Mesenchymal stem cell (in vitro differentiated cells and primary cell): ENCODE results near the gene PTH2.
A peak's percentile ranks its signal among the peaks of the same experiment; 100 is the strongest.
"Not testable (repeated sequence)": the region's sequence is repeated elsewhere in the genome, so short reads cannot be mapped to it uniquely, and the experiment has no call there.

Experiments used
- DNase-seq: peaks from one replicate; pipeline ENCODE4 v3.0.0-alpha.2; 2013
- H2AFZ ChIP-seq: one replicate; pipeline ENCODE4 v1.6.1; 2013; ENCODE audit warnings: low read depth, mild to moderate bottlenecking, control low read depth, inconsistent platforms, low read length, moderate library complexity
- H2AK5ac ChIP-seq: 2 replicates; pipeline ENCODE4 v1.6.1; 2013; ENCODE audit warnings: low read length, moderate library complexity, mild to moderate bottlenecking, inconsistent platforms; ENCODE audit not compliant: severe bottlenecking
- H2BK120ac ChIP-seq: one replicate; pipeline ENCODE4 v1.6.1; 2013; ENCODE audit warnings: low read depth, mild to moderate bottlenecking, inconsistent platforms, low read length, moderate library complexity
- H2BK12ac ChIP-seq, 2 experiments: one replicate each; pipeline ENCODE4 v1.6.1; 2013; ENCODE audit warnings: inconsistent platforms in 2 of 2, low read length in 2 of 2, mild to moderate bottlenecking in 2 of 2, moderate library complexity in 2 of 2, control low read depth in 1 of 2
- H2BK15ac ChIP-seq: one replicate; pipeline ENCODE4 v1.6.1; 2013; ENCODE audit warnings: mild to moderate bottlenecking, low read depth, inconsistent platforms; ENCODE audit not compliant: poor library complexity, severe bottlenecking
- H2BK5ac ChIP-seq: 2 replicates; pipeline ENCODE4 v1.6.1; 2013; ENCODE audit warnings: low read depth, mild to moderate bottlenecking, low read length, control low read depth, inconsistent platforms; ENCODE audit not compliant: poor library complexity, severe bottlenecking
- H3K14ac ChIP-seq, 2 experiments: one replicate each; pipeline ENCODE4 v1.6.1; 2013; ENCODE audit warnings: inconsistent platforms in 2 of 2, low read length in 2 of 2, control low read depth in 1 of 2, mild to moderate bottlenecking in 1 of 2, moderate library complexity in 1 of 2
- H3K18ac ChIP-seq, 2 experiments: one replicate each; pipeline ENCODE4 v1.6.1; 2013; ENCODE audit warnings: inconsistent platforms in 2 of 2, low read length in 2 of 2, control low read depth in 1 of 2, low read depth in 1 of 2, mild to moderate bottlenecking in 1 of 2
- H3K23ac ChIP-seq, 2 experiments: one replicate each; pipeline ENCODE4 v1.6.1; 2013; ENCODE audit warnings: inconsistent platforms in 2 of 2, low read length in 2 of 2, mild to moderate bottlenecking in 2 of 2, moderate library complexity in 2 of 2, control low read depth in 1 of 2
- H3K27ac ChIP-seq: 2 replicates; pipeline ENCODE4 v1.5.1; 2013; ENCODE audit warnings: mild to moderate bottlenecking, moderate library complexity, low read length, control low read depth, inconsistent platforms; ENCODE audit not compliant: poor library complexity, severe bottlenecking
- H3K27me3 ChIP-seq, 2 experiments: 2 replicates each; pipeline versions ENCODE4 v1.6.1 to v1.7.0; 2013; ENCODE audit warnings: low read length in 2 of 2, mild to moderate bottlenecking in 2 of 2, moderate library complexity in 2 of 2, control low read depth in 1 of 2, inconsistent platforms in 1 of 2; ENCODE audit not compliant: control insufficient read depth in 1 of 2, insufficient read depth in 1 of 2
- H3K36me3 ChIP-seq, 2 experiments: 2 replicates each; pipeline versions ENCODE4 v1.6.1 to v1.7.0; 2013; ENCODE audit warnings: low read length in 2 of 2, control low read depth in 1 of 2, inconsistent platforms in 1 of 2, low read depth in 1 of 2, mild to moderate bottlenecking in 1 of 2; ENCODE audit not compliant: insufficient read depth in 2 of 2, control insufficient read depth in 1 of 2
- H3K4ac ChIP-seq, 2 experiments: one replicate each; pipeline ENCODE4 v1.6.1; 2013; ENCODE audit warnings: inconsistent platforms in 2 of 2, low read length in 2 of 2, mild to moderate bottlenecking in 2 of 2, moderate library complexity in 2 of 2, control low read depth in 1 of 2, low read depth in 1 of 2
- H3K4me1 ChIP-seq: 2 replicates; pipeline ENCODE4 v1.6.1; 2013; ENCODE audit warnings: low read depth, low read length, control low read depth; ENCODE audit not compliant: control insufficient read depth, insufficient read depth
- H3K4me2 ChIP-seq: 2 replicates; pipeline ENCODE4 v1.6.1; 2013; ENCODE audit warnings: low read length, mild to moderate bottlenecking, inconsistent platforms; ENCODE audit not compliant: poor library complexity, severe bottlenecking
- H3K4me3 ChIP-seq, 2 experiments: 2 replicates each; pipeline versions ENCODE4 v1.5.1 to v1.7.0; 2013; ENCODE audit warnings: low read length in 2 of 2, mild to moderate bottlenecking in 2 of 2, control low read depth in 1 of 2, low read depth in 1 of 2; ENCODE audit not compliant: insufficient read depth in 1 of 2
- H3K79me1 ChIP-seq: replicated peaks from 2 replicates; pipeline ENCODE4 v1.6.1; 2013; ENCODE audit warnings: mild to moderate bottlenecking, control low read depth, low read length, inconsistent platforms; ENCODE audit not compliant: poor library complexity, severe bottlenecking
- H3K9ac ChIP-seq: 2 replicates; pipeline ENCODE4 v1.7.0; 2013; ENCODE audit warnings: mild to moderate bottlenecking, low read length, moderate library complexity
- H3K9me3 ChIP-seq: 2 replicates; pipeline ENCODE4 v1.7.0; 2013; ENCODE audit warnings: mild to moderate bottlenecking, low read length; ENCODE audit not compliant: control insufficient read depth
- H4K8ac ChIP-seq: one replicate; pipeline ENCODE4 v1.6.1; 2013; ENCODE audit warnings: inconsistent platforms, mild to moderate bottlenecking, low read length, moderate library complexity
- H4K91ac ChIP-seq: one replicate; pipeline ENCODE4 v1.6.1; 2013; ENCODE audit warnings: mild to moderate bottlenecking, low read length, inconsistent platforms
- WGBS: methylation state at CpG from one replicate; pipeline ENCODE4 v1.1.7; 2013; ENCODE audit warnings: mixed read lengths; 5-methylcytosine and 5-hydroxymethylcytosine counted together

PTH2 gene

DNA sequence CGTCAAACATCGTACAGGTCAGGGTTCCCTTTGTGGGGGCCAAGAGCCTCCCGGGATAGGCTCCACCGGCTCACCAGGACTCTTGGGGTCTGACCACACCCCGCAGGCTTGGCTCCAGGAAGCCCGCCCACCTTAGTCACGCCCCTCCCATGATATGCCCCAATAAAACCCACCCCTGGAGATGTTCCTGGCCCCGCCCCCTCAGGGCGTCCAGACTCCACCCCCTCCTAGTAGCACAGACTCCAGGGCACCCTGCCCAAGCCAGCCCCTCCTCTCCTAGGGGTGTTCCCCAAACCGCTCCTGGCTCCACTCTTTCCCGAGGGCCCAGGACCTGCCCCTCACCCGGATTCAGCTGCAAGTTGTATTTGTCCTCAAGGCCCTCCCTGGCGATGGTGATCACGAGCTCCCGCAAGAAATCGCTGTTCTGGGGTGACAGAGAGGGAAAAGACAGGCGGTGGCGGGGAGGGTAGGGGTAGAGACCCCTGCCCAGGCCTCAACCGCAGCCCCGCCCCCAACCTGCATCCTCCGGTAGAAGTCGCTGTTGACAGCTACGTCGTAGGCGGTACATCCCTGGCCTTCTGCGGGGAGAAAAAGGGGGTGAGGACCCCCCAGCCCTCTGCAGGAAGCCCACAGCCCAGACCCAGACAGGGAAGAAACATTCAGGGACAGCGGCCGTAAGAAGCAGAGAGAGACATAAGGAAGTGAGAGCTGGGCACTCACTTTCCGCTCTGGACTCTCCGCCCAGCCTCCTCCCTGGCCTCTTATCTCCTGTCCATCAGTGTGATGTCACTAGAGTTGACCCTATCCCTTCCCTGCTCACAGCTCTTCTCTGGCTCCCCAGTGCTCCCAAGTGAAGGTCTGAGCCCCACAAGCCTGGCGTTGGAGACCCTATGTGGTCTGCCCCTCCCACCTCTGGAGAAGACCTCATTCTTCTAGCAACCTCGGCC, 24.5 kb upstream of the PTH2 start:
- WGBS, result 90% methylated on average over 32 of the region's 32 CpGs

DNA sequence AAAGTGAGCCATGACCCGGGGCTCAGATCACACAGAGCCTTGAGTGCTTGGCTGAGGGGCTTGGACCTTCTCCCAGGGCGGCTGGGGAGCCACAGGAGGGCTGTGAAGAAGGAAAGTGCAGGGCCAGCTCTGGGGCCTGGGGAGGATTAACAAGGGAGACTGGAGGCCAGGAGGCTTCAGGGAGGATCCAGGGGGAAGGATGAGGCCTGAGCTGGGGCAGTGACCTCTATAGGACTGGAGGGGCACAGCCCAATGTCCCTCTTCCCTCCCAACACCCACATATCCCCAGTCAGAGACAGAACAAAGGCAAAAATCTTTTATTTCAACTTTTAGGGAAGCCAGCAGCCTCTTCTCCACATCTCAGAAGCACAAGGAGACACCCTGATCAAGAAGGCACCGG, 22.8 kb upstream of the PTH2 start:
- Histone ChIP-seq H2BK15ac (no peak overlapping the region), H3K9ac (no peak overlapping the region), H3K9me3 (no peaks in the 10 kb centered on the region), H3K18ac (no peak overlapping the region), H3K4me2 (no peak overlapping the region), H3K27ac (no peak overlapping the region), H4K8ac (no peak overlapping the region), H3K4ac (no peak overlapping the region), H2BK120ac (no peak overlapping the region), H4K91ac (no peak overlapping the region), H3K14ac (no peak overlapping the region), H2AFZ (no peak overlapping the region), H3K4me3 (no peak overlapping the region), H2AK5ac (no peak overlapping the region), H2BK12ac (no peak overlapping the region), H2BK5ac (no peak overlapping the region), H3K36me3 (peaks cover 12 to 43% of the 10 kb centered on the region in 2 experiments), H3K27me3 (peaks cover 13 to 14% of the 10 kb centered on the region in 2 experiments), H3K79me1 (peaks cover 23% of the 10 kb centered on the region), H3K4me1 (peaks cover 13% of the 10 kb centered on the region), H3K23ac (no peak overlapping the region)
- DNase-seq, result no peak
- WGBS, result 97% methylated on average over 3 of the region's 3 CpGs

More for the DNA sequence above, 24.5 kb upstream of the PTH2 start:
- peak overlapping the region; percentile 71 for H3K9ac ChIP-seq
- no peak overlapping the region for H3K18ac ChIP-seq
- no peaks in the 10 kb centered on the region for H3K9me3 ChIP-seq
- no peak overlapping the region for H3K4me2 ChIP-seq
- no peak overlapping the region for H3K23ac ChIP-seq
- no peak overlapping the region for H3K4ac ChIP-seq
- H3K14ac ChIP-seq, result no peak overlapping the region
- H3K27me3 ChIP-seq, result no peaks in the 10 kb centered on the region
- no peak overlapping the region for H4K8ac ChIP-seq
- peaks cover 7% of the 10 kb centered on the region for H3K4me1 ChIP-seq
- H2BK120ac ChIP-seq, result no peak overlapping the region
- H3K4me3 ChIP-seq, result peak overlapping the region in 1 of 2 experiments; percentile 70
- peaks cover 12 to 43% of the 10 kb centered on the region in 2 experiments for H3K36me3 ChIP-seq
- no peak for DNase-seq
- H2AFZ ChIP-seq, result no peak overlapping the region
- H2BK5ac ChIP-seq, result no peak overlapping the region
- H4K91ac ChIP-seq, result no peak overlapping the region
- no peak overlapping the region for H2BK15ac ChIP-seq
- no peak overlapping the region for H3K27ac ChIP-seq
- H3K79me1 ChIP-seq, result peaks cover 23% of the 10 kb centered on the region
- H2AK5ac ChIP-seq, result no peak overlapping the region
- H2BK12ac ChIP-seq, result no peak overlapping the region

DNA sequence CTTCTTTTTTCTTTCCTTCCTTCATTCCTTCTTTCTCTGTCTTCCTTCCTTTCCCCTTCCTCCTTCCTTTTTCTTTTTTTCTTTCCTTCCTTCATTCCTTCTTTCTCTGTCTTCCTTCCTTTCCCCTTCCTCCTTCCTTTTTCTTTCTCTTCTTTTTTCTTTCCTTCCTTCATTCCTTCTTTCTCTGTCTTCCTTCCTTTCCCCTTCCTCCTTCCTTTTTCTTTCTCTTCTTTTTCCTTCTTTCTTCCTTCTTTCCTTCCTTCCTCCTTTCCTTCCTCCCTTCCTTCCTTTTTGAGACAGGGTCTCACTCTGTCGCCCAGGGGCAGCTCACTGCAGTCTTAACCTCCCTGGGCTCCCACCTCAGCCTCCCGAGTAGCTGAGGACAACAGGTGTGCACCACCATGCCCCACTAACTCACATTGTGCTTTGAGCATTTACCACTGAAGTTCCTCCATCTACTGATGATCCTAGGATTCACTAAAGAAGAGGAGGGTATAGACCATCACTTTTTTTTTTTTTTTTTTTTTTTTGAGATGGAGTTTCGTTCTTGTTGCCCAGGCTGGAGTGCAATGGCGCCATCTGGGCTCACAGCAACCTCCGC, 21.0 kb upstream of the PTH2 start:
- H2BK12ac ChIP-seq, H3K23ac ChIP-seq, H3K14ac ChIP-seq, H2AK5ac ChIP-seq, H3K4ac ChIP-seq, DNase-seq, H3K9ac ChIP-seq, H3K4me2 ChIP-seq, H3K27ac ChIP-seq, H4K8ac ChIP-seq, H2BK5ac ChIP-seq, H2AFZ ChIP-seq, H3K9me3 ChIP-seq, H3K18ac ChIP-seq, H3K4me3 ChIP-seq, H4K91ac ChIP-seq, H2BK120ac ChIP-seq, H2BK15ac ChIP-seq: not testable (repeated sequence)
- WGBS, result 88% methylated on average over 5 of the region's 5 CpGs
- H3K79me1 ChIP-seq, result peaks cover 11% of the 10 kb centered on the region
- H3K27me3 ChIP-seq, result peaks cover 31 to 32% of the 10 kb centered on the region in 2 experiments
- peaks cover 13% of the 10 kb centered on the region for H3K4me1 ChIP-seq
- peaks cover 8 to 34% of the 10 kb centered on the region in 2 experiments for H3K36me3 ChIP-seq
